Colonic mucosa (tissue), 4 donors: ENCODE results near the gene FHL2. TPM values are rescaled to one million over a fixed set of nuclear protein-coding genes. Genes with fewer than 3 reads are reported as not detected.

ENCODE experiments used
- DNase-seq: peaks from one replicate; pipeline ENCODE4 v3.0.0-alpha.2; 2020
- H3K27ac ChIP-seq: fragments of 200-600 bp; one replicate; pipeline ENCODE4 v1.8.0; 2021
- H3K27me3 ChIP-seq: fragments of 200-600 bp; one replicate; pipeline ENCODE4 v1.8.0; 2021
- H3K36me3 ChIP-seq: fragments of 200-600 bp; one replicate; pipeline ENCODE4 v1.8.0; 2021
- H3K4me1 ChIP-seq: fragments of 200-600 bp; one replicate; pipeline ENCODE4 v1.8.0; 2021; ENCODE audit warnings: mild to moderate bottlenecking
- H3K4me3 ChIP-seq: fragments of 200-600 bp; one replicate; pipeline ENCODE4 v1.8.0; 2021
- H3K9ac ChIP-seq, 2 donors: one replicate each; pipeline ENCODE4 v1.7.0; 2013; ENCODE audit warnings: control low read depth in 2 of 2, low read depth in 2 of 2, low read length in 2 of 2
- H3K9me3 ChIP-seq: fragments of 200-600 bp; one replicate; pipeline ENCODE4 v1.8.0; 2021
- intact Hi-C: fragments of 100-400 bp; cut with DNase I; formaldehyde crosslinking; loops from one replicate; pipeline ENCODE4 v1.14.1; 2022
- total RNA-seq, 2 donors: library from RNA; stranded (reverse); fragmentation: NEBNext Ultra II Directional in 1 of 2; extraction: Animal tissue kit (Norgen Biotek cat#: 25700) in 1 of 2; gene quantifications; one replicate each; pipeline ENCODE4 v1.2.1, GENCODE V29; 2021
- TF ChIP-seq, protein P1 (sequence below): fragments of 200-600 bp; IDR thresholded peaks from one replicate; pipeline ENCODE4 v1.8.0; 2022; ENCODE audit warnings: antibody characterized with exemption, mild to moderate bottlenecking
- donor health status: healthy.
- donor health status: DM: no; HTN: no; CAD: no.
- donor health status: DM: no; HTN: no; CAD: no.

The FHL2 gene
- total RNA-seq, 2 donors from 2014 or later = 103 to 212 TPM

GRCh38 chr2:105418522-105418921 is 19.7 kb upstream of the FHL2 start:
- H3K27ac ChIP-seq = no peak overlapping the region
- no peaks in the 10 kb centered on the region for H3K36me3 ChIP-seq
- H3K4me1 ChIP-seq = no peaks in the 10 kb centered on the region
- no peak for DNase-seq
- no peak overlapping the region for H3K9ac ChIP-seq
- TF ChIP-seq, protein P1, sequence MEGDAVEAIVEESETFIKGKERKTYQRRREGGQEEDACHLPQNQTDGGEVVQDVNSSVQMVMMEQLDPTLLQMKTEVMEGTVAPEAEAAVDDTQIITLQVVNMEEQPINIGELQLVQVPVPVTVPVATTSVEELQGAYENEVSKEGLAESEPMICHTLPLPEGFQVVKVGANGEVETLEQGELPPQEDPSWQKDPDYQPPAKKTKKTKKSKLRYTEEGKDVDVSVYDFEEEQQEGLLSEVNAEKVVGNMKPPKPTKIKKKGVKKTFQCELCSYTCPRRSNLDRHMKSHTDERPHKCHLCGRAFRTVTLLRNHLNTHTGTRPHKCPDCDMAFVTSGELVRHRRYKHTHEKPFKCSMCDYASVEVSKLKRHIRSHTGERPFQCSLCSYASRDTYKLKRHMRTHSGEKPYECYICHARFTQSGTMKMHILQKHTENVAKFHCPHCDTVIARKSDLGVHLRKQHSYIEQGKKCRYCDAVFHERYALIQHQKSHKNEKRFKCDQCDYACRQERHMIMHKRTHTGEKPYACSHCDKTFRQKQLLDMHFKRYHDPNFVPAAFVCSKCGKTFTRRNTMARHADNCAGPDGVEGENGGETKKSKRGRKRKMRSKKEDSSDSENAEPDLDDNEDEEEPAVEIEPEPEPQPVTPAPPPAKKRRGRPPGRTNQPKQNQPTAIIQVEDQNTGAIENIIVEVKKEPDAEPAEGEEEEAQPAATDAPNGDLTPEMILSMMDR = no peak
- H3K9me3 ChIP-seq = no peaks in the 10 kb centered on the region
- H3K4me3 ChIP-seq = no peak overlapping the region
- intact Hi-C loops = no loop called here
- H3K27me3 ChIP-seq = no peaks in the 10 kb centered on the region

GRCh38 chr2:105417857-105418436 is 19.1 kb upstream of the FHL2 start:
- Histone ChIP-seq H3K27ac (no peak overlapping the region), H3K36me3 (no peaks in the 10 kb centered on the region), H3K4me1 (no peaks in the 10 kb centered on the region), H3K9ac (no peak overlapping the region), H3K9me3 (no peaks in the 10 kb centered on the region), H3K4me3 (no peak overlapping the region), H3K27me3 (no peaks in the 10 kb centered on the region)
- TF ChIP-seq, protein P1 = no peak
- no peak for DNase-seq
- intact Hi-C loops = no loop called here

DNA sequence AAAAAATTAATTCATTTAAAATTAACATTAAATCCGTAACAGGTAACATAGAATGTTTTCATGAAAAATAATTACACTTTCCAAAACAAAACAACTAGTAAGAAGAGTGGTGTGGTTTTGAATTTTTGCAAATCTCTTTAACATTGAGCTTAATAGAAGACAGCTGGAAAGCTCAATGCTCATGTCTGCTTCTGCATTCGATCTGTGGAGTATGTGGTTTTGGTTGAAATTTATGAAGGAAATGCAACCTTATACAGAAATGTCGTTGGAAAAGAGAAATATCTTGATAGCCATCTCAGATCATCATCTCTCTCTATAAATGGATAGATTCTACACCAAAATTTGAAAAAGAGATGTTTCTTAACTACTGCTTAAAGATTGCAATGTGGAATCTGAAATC is 17.3 kb upstream of the FHL2 start:
- Histone ChIP-seq H3K9me3 (no peaks in the 10 kb centered on the region), H3K36me3 (no peaks in the 10 kb centered on the region), H3K27me3 (no peaks in the 10 kb centered on the region), H3K4me3 (no peak overlapping the region), H3K27ac (no peak overlapping the region), H3K9ac (no peak overlapping the region), H3K4me1 (no peaks in the 10 kb centered on the region)
- DNase-seq = no peak
- intact Hi-C loops = no loop called here
- TF ChIP-seq, protein P1 = no peak

- DNase-seq = no peak
- intact Hi-C loops = no loop called here
- Histone ChIP-seq H3K27ac (no peak overlapping the region), H3K36me3 (no peaks in the 10 kb centered on the region), H3K4me1 (no peaks in the 10 kb centered on the region), H3K9ac (no peak overlapping the region), H3K27me3 (no peaks in the 10 kb centered on the region), H3K4me3 (no peak overlapping the region), H3K9me3 (no peaks in the 10 kb centered on the region)
- TF ChIP-seq, protein P1 = no peak
Measured at GRCh38 chr2:105415007-105415406, 16.2 kb upstream of the FHL2 start.

DNA sequence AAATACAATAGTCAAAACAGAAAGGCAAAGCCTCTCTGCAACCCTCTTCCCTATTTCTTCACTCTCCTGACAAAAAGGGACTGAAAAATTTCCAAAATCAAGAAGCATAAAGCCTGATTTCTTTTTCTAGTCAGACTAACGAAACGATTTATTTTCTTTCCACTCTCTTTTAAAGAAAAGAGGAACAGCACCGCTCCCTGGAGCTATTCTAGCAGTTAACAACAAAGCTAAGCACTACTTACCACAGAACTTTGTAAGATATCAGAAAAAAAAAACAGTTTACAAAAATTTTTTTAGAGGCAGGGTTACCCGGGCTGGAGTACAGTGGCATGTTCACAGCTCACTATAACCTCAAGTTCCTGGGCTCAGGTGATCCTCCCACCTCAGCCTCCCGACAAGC is 14.4 kb upstream of the FHL2 start:
- H3K27me3 ChIP-seq = no peaks in the 10 kb centered on the region
- no peak overlapping the region for H3K9ac ChIP-seq
- H3K9me3 ChIP-seq = no peaks in the 10 kb centered on the region
- no peak for DNase-seq
- H3K4me3 ChIP-seq = no peak overlapping the region
- TF ChIP-seq, protein P1 = no peak
- H3K36me3 ChIP-seq = no peaks in the 10 kb centered on the region
- intact Hi-C loops = no loop called here
- no peaks in the 10 kb centered on the region for H3K4me1 ChIP-seq
- H3K27ac ChIP-seq = no peak overlapping the region
